Measurements from ENCODE around the gene FBL. TPM values are rescaled to one million over a fixed set of nuclear protein-coding genes. Genes with fewer than 3 reads are reported as not detected.
"Not testable (repeated sequence)": the region's sequence is repeated elsewhere in the genome, so short reads cannot be mapped to it uniquely, and the experiment has no call there.

Gene FBL
- total RNA-seq, 2 experiments from 2014 or later = 344 to 357 TPM

DNA sequence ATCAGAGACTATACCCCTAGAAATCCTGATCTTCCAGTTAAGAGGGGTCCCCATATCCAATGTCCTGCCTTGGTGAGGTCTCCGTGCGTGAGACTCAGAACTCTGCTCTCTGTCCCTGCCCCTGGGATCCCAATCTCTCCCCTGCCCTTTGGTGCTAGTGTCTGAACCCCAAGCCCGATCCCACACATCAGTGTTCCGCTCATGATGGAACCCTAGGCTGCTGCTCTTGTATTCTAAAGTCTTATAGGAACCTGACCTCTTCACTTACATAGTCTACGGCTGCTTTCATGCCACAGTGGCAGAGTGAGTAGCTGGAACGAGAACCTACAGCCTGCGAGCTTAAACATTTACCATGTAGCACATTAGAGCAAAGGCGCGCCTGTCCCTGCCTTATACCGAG, 36.5 kb upstream of the FBL start:
- POLR2A ChIA-PET; DNase-seq; H3K27me3 Mint-ChIP-seq; H3K27ac Mint-ChIP-seq; H3K9me3 Mint-ChIP-seq; H3K4me3 Mint-ChIP-seq; ATAC-seq (ENCODE audit: low read depth); H3K36me3 Mint-ChIP-seq; H3K4me1 Mint-ChIP-seq: not testable (repeated sequence)

DNA sequence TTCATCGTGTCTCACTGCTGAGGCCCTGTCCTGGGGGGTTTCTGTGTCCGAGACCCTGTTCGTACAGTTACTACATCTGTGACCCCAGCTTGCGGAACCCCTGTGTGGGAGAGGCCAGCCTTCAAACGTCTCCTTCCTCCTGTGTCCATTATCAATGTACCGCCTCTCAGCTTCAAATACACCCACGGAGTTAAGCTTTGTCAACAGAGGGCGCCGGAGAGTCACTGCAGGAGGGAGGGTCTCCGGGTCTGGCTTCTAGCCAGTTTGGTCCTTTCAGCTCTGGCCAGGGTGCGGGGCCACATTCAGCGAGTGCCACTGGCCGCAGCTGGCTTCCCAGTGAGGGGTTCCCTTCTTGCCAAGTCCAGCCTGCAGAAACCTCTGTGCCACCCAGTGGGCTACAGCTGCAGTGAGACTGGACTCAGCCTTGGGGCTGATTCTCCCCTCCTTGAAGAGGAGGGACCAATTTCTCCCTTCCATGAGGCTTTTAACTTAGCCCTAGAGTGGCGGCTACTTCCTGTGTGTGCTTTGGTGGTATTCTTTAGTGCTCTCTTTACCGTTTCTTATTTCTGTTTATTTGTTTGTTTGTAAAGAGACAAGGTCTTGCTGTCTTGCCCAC, 35.4 kb upstream of the FBL start:
- H3K27me3 Mint-ChIP-seq, H3K4me1 Mint-ChIP-seq, H3K9me3 Mint-ChIP-seq, H3K4me3 Mint-ChIP-seq, H3K36me3 Mint-ChIP-seq, POLR2A ChIA-PET: not testable (repeated sequence)
- H3K27ac Mint-ChIP-seq = peak overlapping the region; percentile 54
- peak; percentile 53 for DNase-seq
- peak; percentile 84 for ATAC-seq (ENCODE audit: low read depth)

DNA sequence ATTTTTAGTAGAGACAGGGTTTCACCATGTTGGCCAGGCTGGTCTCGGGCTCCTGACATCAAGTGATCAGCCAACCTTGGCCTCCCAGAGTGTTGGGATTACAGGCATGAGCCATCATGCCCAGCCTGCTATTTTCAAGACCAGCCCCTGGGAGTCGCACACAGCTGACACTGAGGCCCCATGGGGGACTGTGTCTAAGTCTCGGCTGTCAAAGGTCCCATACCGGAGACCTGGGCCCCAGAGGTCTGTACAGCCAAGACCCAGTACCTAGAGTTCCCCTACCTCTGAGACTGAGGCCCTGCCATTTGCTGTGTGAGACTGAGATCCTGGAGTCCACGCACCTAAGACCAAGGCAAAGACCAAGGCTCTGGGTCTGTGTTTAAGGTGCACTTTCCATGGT, 34.1 kb upstream of the FBL start:
- H3K36me3 Mint-ChIP-seq; ATAC-seq (ENCODE audit: low read depth); H3K27me3 Mint-ChIP-seq; H3K9me3 Mint-ChIP-seq; DNase-seq; H3K4me1 Mint-ChIP-seq; POLR2A ChIA-PET; H3K27ac Mint-ChIP-seq; H3K4me3 Mint-ChIP-seq: not testable (repeated sequence)

GRCh38 chr19:39879796-39880195, 33.6 kb upstream of the FBL start:
- POLR2A ChIA-PET; DNase-seq; H3K4me1 Mint-ChIP-seq; H3K36me3 Mint-ChIP-seq; H3K27ac Mint-ChIP-seq; H3K27me3 Mint-ChIP-seq; H3K4me3 Mint-ChIP-seq; H3K9me3 Mint-ChIP-seq; ATAC-seq (ENCODE audit: low read depth): not testable (repeated sequence)

DNA sequence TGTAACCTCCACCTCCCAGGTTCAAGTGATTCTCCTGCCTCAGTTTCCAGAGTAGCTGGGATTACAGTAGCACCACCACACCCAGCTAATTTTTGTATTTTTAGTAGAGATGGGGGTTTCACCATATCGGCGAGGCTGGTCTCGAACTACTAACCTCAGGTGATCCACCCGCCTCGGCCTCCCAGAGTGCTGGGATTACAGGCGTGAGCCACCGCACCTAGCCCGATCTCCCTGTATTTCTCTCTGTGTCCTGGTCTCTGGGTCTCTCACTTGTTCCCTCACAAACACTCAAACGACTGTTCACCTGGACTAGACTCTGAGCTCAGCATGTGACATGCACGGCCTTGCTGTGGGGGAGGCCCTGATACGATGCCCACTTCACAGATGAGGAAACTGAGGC, 32.7 kb upstream of the FBL start:
- POLR2A ChIA-PET; DNase-seq; H3K27me3 Mint-ChIP-seq; H3K27ac Mint-ChIP-seq; H3K9me3 Mint-ChIP-seq; H3K4me3 Mint-ChIP-seq; H3K36me3 Mint-ChIP-seq; H3K4me1 Mint-ChIP-seq; ATAC-seq (ENCODE audit: low read depth): not testable (repeated sequence)

GRCh38 chr19:39878398-39878797, 32.2 kb upstream of the FBL start:
- Mint-ChIP-seq H3K4me1 (no peaks in the 10 kb centered on the region), H3K9me3 (no peaks in the 10 kb centered on the region), H3K4me3 (no peak overlapping the region), H3K36me3 (no peaks in the 10 kb centered on the region), H3K27me3 (no peaks in the 10 kb centered on the region), H3K27ac (peak overlapping the region; percentile 19)
- DNase-seq (no peak), ATAC-seq (ENCODE audit: low read depth) (no peak)
- POLR2A ChIA-PET = no interaction called here

DNA sequence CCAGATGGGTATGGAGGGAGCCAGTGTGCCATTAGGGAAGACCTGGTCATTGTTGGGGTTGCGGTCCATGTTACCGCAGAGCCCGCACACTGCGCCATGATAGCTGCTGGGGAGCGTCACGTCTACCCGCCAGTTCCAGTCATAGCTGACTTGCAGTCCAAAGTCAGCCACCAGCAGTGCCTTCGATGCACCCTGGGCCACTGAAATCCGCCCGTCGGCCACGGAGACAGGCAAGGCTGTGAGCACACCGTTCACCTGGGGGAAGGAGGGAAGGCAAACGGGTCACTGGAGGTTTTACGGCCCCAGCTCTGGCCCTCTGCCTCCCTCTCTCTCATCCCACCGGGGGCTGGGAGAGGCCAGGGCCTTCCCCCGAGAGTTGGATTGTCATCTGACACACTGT, 31.8 kb upstream of the FBL start:
- H3K27ac Mint-ChIP-seq; H3K36me3 Mint-ChIP-seq; H3K9me3 Mint-ChIP-seq; H3K27me3 Mint-ChIP-seq; H3K4me3 Mint-ChIP-seq; ATAC-seq (ENCODE audit: low read depth); POLR2A ChIA-PET; H3K4me1 Mint-ChIP-seq; DNase-seq: not testable (repeated sequence)

GRCh38 chr19:39877488-39877887, 31.3 kb upstream of the FBL start:
- POLR2A ChIA-PET; H3K27ac Mint-ChIP-seq; H3K9me3 Mint-ChIP-seq; H3K27me3 Mint-ChIP-seq; H3K36me3 Mint-ChIP-seq; H3K4me1 Mint-ChIP-seq; DNase-seq; ATAC-seq (ENCODE audit: low read depth); H3K4me3 Mint-ChIP-seq: not testable (repeated sequence)

GRCh38 chr19:39876486-39876885, 30.3 kb upstream of the FBL start:
- H3K27me3 Mint-ChIP-seq; H3K9me3 Mint-ChIP-seq; ATAC-seq (ENCODE audit: low read depth); H3K4me3 Mint-ChIP-seq; DNase-seq; H3K4me1 Mint-ChIP-seq; POLR2A ChIA-PET; H3K36me3 Mint-ChIP-seq: not testable (repeated sequence)
- H3K27ac Mint-ChIP-seq = peak overlapping the region; percentile 8

GRCh38 chr19:39875401-39875864, 29.3 kb upstream of the FBL start:
- ATAC-seq (ENCODE audit: low read depth); POLR2A ChIA-PET; H3K4me3 Mint-ChIP-seq; H3K27me3 Mint-ChIP-seq; H3K4me1 Mint-ChIP-seq; H3K9me3 Mint-ChIP-seq; H3K27ac Mint-ChIP-seq; H3K36me3 Mint-ChIP-seq; DNase-seq: not testable (repeated sequence)

GRCh38 chr19:39874404-39874803, 28.2 kb upstream of the FBL start:
- POLR2A ChIA-PET = no interaction called here
- no peak overlapping the region for H3K4me3 Mint-ChIP-seq
- H3K36me3 Mint-ChIP-seq = no peaks in the 10 kb centered on the region
- no peaks in the 10 kb centered on the region for H3K4me1 Mint-ChIP-seq
- DNase-seq (no peak), ATAC-seq (ENCODE audit: low read depth) (no peak)
- no peaks in the 10 kb centered on the region for H3K27me3 Mint-ChIP-seq
- no peaks in the 10 kb centered on the region for H3K9me3 Mint-ChIP-seq
- H3K27ac Mint-ChIP-seq = no peak overlapping the region

- no peaks in the 10 kb centered on the region for H3K27me3 Mint-ChIP-seq
- H3K4me3 Mint-ChIP-seq = no peak overlapping the region
- POLR2A ChIA-PET = no interaction called here
- no peaks in the 10 kb centered on the region for H3K4me1 Mint-ChIP-seq
- no peaks in the 10 kb centered on the region for H3K36me3 Mint-ChIP-seq
- ATAC-seq (ENCODE audit: low read depth) (no peak), DNase-seq (no peak)
- no peaks in the 10 kb centered on the region for H3K9me3 Mint-ChIP-seq
- H3K27ac Mint-ChIP-seq = no peak overlapping the region
These were observed 27.2 kb upstream of the FBL start for GRCh38 chr19:39873385-39873784.

GRCh38 chr19:39871886-39872866, 26.0 kb upstream of the FBL start:
- Mint-ChIP-seq H3K4me1 (no peaks in the 10 kb centered on the region), H3K27ac (no peak overlapping the region), H3K36me3 (no peaks in the 10 kb centered on the region), H3K27me3 (no peaks in the 10 kb centered on the region), H3K4me3 (no peak overlapping the region), H3K9me3 (no peaks in the 10 kb centered on the region)
- POLR2A ChIA-PET = no interaction called here
- ATAC-seq (ENCODE audit: low read depth) (no peak), DNase-seq (no peak)

GRCh38 chr19:39871362-39871761, 25.2 kb upstream of the FBL start:
- H3K27ac Mint-ChIP-seq = no peak overlapping the region
- H3K4me1 Mint-ChIP-seq = no peaks in the 10 kb centered on the region
- H3K27me3 Mint-ChIP-seq = no peaks in the 10 kb centered on the region
- ATAC-seq (ENCODE audit: low read depth) = no peak
- POLR2A ChIA-PET = no interaction called here
- no peaks in the 10 kb centered on the region for H3K9me3 Mint-ChIP-seq
- H3K36me3 Mint-ChIP-seq = no peaks in the 10 kb centered on the region
- no peak for DNase-seq
- no peak overlapping the region for H3K4me3 Mint-ChIP-seq
